HepG2 (cell line): ENCODE measurements around the gene FETUB. TPM values are rescaled to one million over a fixed set of nuclear protein-coding genes. Genes with fewer than 3 reads are reported as not detected.
A peak's percentile ranks its signal among the peaks of the same experiment; 100 is the strongest.

Experiments
- ELF4 ChIP-seq: sonication (generic); formaldehyde crosslinking; IDR thresholded peaks from 2 replicates; pipeline ENCODE4 v1.5.0; 2020; ENCODE audit warnings: missing genetic modification reagents, mild to moderate bottlenecking, moderate library complexity, borderline replicate concordance
- EZH2 ChIP-seq: conservative IDR thresholded peaks from 2 replicates; pipeline ENCODE4 v1.6.1; 2012; ENCODE audit warnings: mild to moderate bottlenecking, low read depth, low read length, moderate library complexity
- FOSL1 ChIP-seq: sonication (generic); formaldehyde crosslinking; IDR thresholded peaks from 2 replicates; pipeline ENCODE4 v1.9.0; 2021; ENCODE audit warnings: missing genetic modification reagents, borderline replicate concordance
- GATAD2A ChIP-seq: IDR thresholded peaks from 2 replicates; pipeline ENCODE4 v1.6.1; 2016
- GLMP ChIP-seq: sonication (generic); formaldehyde crosslinking; IDR thresholded peaks from 2 replicates; pipeline ENCODE4 v1.9.0; 2021; ENCODE audit warnings: missing genetic modification reagents, mild to moderate bottlenecking, borderline replicate concordance
- HIC2 ChIP-seq: sonication (generic); formaldehyde crosslinking; IDR thresholded peaks from 2 replicates; pipeline ENCODE4 v1.9.0; 2022; ENCODE audit warnings: low read depth, missing genetic modification reagents
- LCORL ChIP-seq, 2 experiments: fragments of 450-650 bp in 1 of 2; sonication (generic) in 1 of 2; formaldehyde crosslinking in 1 of 2; IDR thresholded peaks; 2 replicates each; pipeline versions ENCODE4 v1.5.0 to v1.6.1; 2017 to 2020; ENCODE audit warnings: antibody characterized with exemption in 1 of 2, missing genetic modification reagents in 1 of 2
- MLX ChIP-seq: IDR thresholded peaks from 2 replicates; pipeline ENCODE4 v1.6.1; 2016
- MZF1 ChIP-seq: sonication (generic); formaldehyde crosslinking; IDR thresholded peaks from 2 replicates; pipeline ENCODE4 v1.8.1; 2023; ENCODE audit warnings: mild to moderate bottlenecking, missing genetic modification reagents, borderline replicate concordance
- TBL1XR1 ChIP-seq: fragments of 150-350 bp; IDR thresholded peaks from 2 replicates; pipeline ENCODE4 v1.6.1; 2014; ENCODE audit warnings: borderline replicate concordance, low read length; ENCODE audit not compliant: partially characterized antibody
- ZNF235 ChIP-seq: sonication (generic); formaldehyde crosslinking; IDR thresholded peaks from 2 replicates; pipeline ENCODE4 v1.8.1; 2023; ENCODE audit warnings: mild to moderate bottlenecking, missing genetic modification reagents, borderline replicate concordance
- ZNF317 ChIP-seq: sonication (generic); formaldehyde crosslinking; IDR thresholded peaks from 2 replicates; pipeline ENCODE4 v1.5.0; 2020; ENCODE audit warnings: mild to moderate bottlenecking, missing genetic modification reagents
- ZNF333 ChIP-seq: sonication (generic); formaldehyde crosslinking; IDR thresholded peaks from 2 replicates; pipeline ENCODE4 v1.4.0; 2020; ENCODE audit warnings: mild to moderate bottlenecking, missing genetic modification reagents, borderline replicate concordance
- ZNF407 ChIP-seq: sonication (generic); formaldehyde crosslinking; IDR thresholded peaks from one replicate; pipeline ENCODE4 v1.5.1; 2020; ENCODE audit warnings: mild to moderate bottlenecking, missing genetic modification reagents; ENCODE audit errors: not compliant biosample characterization
- ZNF543 ChIP-seq: sonication (generic); formaldehyde crosslinking; IDR thresholded peaks from 2 replicates; pipeline ENCODE4 v1.4.0; 2020; ENCODE audit warnings: mild to moderate bottlenecking, missing genetic modification reagents
- ZNF564 ChIP-seq: sonication (generic); formaldehyde crosslinking; IDR thresholded peaks from 2 replicates; pipeline ENCODE4 v1.8.1; 2023; ENCODE audit warnings: mild to moderate bottlenecking, missing genetic modification reagents
- ZNF776 ChIP-seq: sonication (generic); formaldehyde crosslinking; IDR thresholded peaks from 2 replicates; pipeline ENCODE4 v1.4.0; 2020; ENCODE audit warnings: mild to moderate bottlenecking, missing genetic modification reagents
- polyA plus RNA-seq, 8 experiments: library from polyadenylated mRNA; depleted of rRNA in 3 of 8; stranded (reverse) in 7 of 8; unstranded in 1 of 8; fragments of >200 nt; fragmentation: Illumina TruSeq in 4 of 8; extraction: Trizol in 4 of 8; gene quantifications; 2 replicates each; pipeline versions ENCODE4 v1.2.1 to v1.2.3, GENCODE V29; 2011 to 2016; ENCODE audit warnings: low read depth in 4 of 8, missing spikeins in 1 of 8, mixed read lengths in 1 of 8; ENCODE audit not compliant: insufficient read depth in 1 of 8
- total RNA-seq, 5 experiments: library from RNA; depleted of rRNA; stranded (reverse); fragments of >200 nt; fragmentation: Illumina TruSeq; extraction: Trizol; gene quantifications; 2 replicates each; pipeline ENCODE4 v1.2.3, GENCODE V29; 2016; ENCODE audit warnings: low read depth in 1 of 5

Gene FETUB
- total and polyA plus RNA-seq, 2 of the 13 experiments (the other 11 are each of a cell fraction or from before 2014, with no cell fraction given): 2.1 to 4.4 TPM

- no peak for TF ChIP-seq ZNF407 (CRISPR knock-in tag)
- no peak for TF ChIP-seq ZNF543 (CRISPR knock-in tag)
- no peak for TF ChIP-seq EZH2
- no peak for TF ChIP-seq LCORL (IDR thresholded peaks at IDR 0.05)
- TF ChIP-seq LCORL (CRISPR knock-in tag; IDR thresholded peaks at IDR 0.05): no peak
- TF ChIP-seq GATAD2A (CRISPR knock-in tag): 0 out of 2 replicates have a peak, but pooled peaks have one; percentile 6
- TF ChIP-seq MZF1 (CRISPR knock-in tag): no peak
- 0 out of 2 replicates have a peak, but pooled peaks have one; percentile 22 for TF ChIP-seq ZNF776 (CRISPR knock-in tag)
- TF ChIP-seq ZNF235: no peak
- TF ChIP-seq ZNF333 (CRISPR knock-in tag): no peak
- no peak for TF ChIP-seq HIC2 (CRISPR knock-in tag)
- TF ChIP-seq ELF4 (CRISPR knock-in tag): no peak
- TF ChIP-seq MLX (CRISPR knock-in tag): no peak
- TF ChIP-seq GLMP (CRISPR knock-in tag): no peak
- no peak for TF ChIP-seq TBL1XR1
- TF ChIP-seq ZNF317 (CRISPR knock-in tag): peak; percentile 66; the same call in 1 of the 2 replicates
- TF ChIP-seq FOSL1 (CRISPR knock-in tag): no peak
- TF ChIP-seq ZNF564 (CRISPR knock-in tag): 0 out of 2 replicates have a peak, but pooled peaks have one; percentile 6
These were observed 18.1 kb upstream of the FETUB start (continued) for GRCh38 chr3:186621894-186622650.
